Stimulated activated CD4-positive, alpha-beta T cell treated with anti-CD3 and anti-CD28 coated beads, Interleukin-1b, Interleukin-23, amount 100 ng/mL, for 1 hour (primary cell): ENCODE results near the gene ULBP3.
"Not testable (repeated sequence)": the region's sequence is repeated elsewhere in the genome, so short reads cannot be mapped to it uniquely, and the experiment has no call there.

Experiments used
- DNase-seq, 2 donors: peaks; one replicate each; pipeline ENCODE4 v3.0.0-alpha.2; 2020; ENCODE audit warnings: low read depth in 2 of 2

Gene ULBP3

DNA sequence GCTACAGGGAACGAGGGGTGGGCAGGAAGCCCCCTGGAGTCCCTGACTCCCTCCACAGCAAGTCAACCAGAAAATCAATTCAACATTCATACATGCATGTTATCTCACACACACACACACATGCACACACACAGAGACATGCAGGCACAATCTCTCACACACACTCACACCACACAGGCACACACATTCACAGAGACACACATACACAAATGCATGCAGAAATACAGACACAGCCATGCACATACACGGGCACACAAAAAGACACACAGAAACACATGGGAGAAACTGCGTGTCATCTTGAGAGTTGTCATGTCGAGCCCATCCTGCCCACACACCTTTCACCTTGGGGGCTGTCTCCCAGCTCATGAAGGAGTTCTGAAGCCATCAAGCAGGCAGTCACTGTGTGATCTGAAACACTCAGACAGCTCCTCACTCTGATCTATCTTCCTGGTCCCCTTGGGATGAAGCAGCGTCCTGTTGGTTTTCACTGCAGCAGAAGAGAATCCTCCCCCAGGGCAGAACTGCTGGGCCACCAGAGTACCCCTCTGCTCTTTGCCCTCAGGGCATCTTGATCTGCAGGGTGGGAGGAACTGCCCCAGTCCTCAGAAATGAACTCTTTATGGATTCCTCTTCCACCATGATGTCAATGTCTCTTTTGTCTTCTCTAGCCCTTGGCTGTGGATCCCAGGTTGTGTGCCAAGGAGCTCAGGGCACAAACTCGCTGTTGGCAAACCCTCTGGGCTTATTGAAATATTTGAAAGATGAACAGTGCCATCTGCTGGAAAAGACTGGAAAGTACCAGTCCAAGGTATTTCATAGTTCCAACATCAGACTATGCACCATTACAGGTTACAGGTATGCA, 52.4 kb downstream of the ULBP3 start:
- no peak for DNase-seq

GRCh38 chr6:150015281-150016001, 53.5 kb downstream of the ULBP3 start:
- DNase-seq: not testable (repeated sequence)

GRCh38 chr6:150014623-150015280, 54.2 kb downstream of the ULBP3 start:
- not testable (repeated sequence) for DNase-seq

DNA sequence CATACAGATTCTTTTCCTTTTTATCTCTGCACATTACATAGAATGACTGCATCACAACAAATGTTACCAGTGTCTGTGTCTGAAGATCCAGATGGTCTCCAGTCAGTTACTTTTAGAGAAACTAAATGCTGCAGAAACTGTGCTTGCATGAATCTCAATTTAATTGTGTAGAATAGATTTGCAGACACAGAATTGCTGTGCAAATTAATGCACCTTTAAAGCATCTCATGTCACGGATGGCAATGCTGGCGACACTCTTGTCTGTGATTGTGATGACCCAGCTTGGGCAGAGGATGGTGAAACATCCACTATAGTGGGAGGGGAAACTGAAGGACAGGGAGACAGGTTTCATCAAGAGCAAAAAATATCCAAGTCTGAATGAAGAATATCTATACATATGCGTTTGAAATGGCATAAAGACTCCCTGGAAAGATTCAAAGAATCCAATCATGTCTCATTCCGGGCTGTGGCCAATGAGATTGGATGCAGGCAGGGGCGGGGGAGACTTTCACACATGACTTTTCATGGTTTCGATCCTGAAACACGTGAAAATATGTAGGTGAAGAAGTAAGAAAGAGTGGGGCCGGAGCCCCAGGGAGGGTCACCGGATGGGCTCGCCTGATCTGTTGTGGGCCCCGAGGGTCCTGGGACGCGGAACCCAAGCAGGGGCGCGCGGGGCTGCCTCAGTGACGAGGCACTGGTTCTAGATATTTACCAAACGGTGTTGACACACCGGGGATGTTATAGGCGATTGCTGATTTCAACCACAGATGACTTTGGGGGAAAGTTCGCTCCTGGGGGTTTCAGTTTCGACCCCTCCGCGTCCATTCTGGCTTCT, 54.9 kb downstream of the ULBP3 start:
- DNase-seq: not testable (repeated sequence)

- DNase-seq: not testable (repeated sequence)
Observed at GRCh38 chr6:150012846-150013784, 55.8 kb downstream of the ULBP3 start.
